Neural progenitor cell (in vitro differentiated cells): ENCODE data around the gene SLC9A3.

Experiments
- CTCF ChIP-seq: fragments of 200-600 bp; sonication (generic); IDR thresholded peaks from 2 replicates; pipeline ENCODE4 v1.5.1; 2017; ENCODE audit warnings: antibody characterized with exemption, mild to moderate bottlenecking
- EZH2phosphoT487 ChIP-seq: fragments of 200-600 bp; sonication (generic); IDR thresholded peaks from 2 replicates; pipeline ENCODE4 v1.6.1; 2017; ENCODE audit warnings: antibody characterized with exemption

DNA sequence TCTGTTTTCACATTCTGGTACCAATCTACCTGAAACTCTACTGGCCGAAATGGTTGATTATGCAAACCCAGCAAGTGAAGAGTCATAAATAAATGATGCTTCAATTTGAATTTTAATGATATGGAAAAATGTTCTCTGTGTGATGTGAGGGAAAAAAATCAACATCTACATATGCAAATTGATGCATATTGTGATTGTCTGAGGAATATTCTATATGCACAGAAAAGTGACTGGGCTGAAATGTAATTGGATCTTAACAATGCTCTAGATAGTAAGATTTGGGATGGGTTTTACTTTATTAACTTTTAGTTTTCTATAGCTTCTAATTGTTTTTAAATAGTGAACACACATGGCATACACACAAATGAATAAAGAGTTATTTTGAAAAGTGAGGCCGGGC, 25.0 kb upstream of the SLC9A3 start:
- no peak for TF ChIP-seq CTCF
- TF ChIP-seq EZH2phosphoT487: no peak
